Activated T-helper 1 cell treated with anti-CD3 and anti-CD28 coated beads, Interleukin-12 subunit alpha, Interleukin-12 subunit beta, Interleukin-2, Interleukin-4 antibody, amounts not matched to agents 30 ng/mL and 10 ng/mL and 1 ng/mL, durations not matched to agents 14 hours and 24 hours and 36 hours (primary cell): ENCODE measurements around the gene FUBP3. TPM values are rescaled to one million over a fixed set of nuclear protein-coding genes. Genes with fewer than 3 reads are reported as not detected.

Source experiments
- DNase-seq: peaks from one replicate; pipeline ENCODE4 v3.0.0; 2021; ENCODE audit warnings: low spot score
- H3K27ac Mint-ChIP-seq: one replicate; pipeline ENCODE4 v1.8.0; 2021; ENCODE audit warnings: mild to moderate bottlenecking, mixed read lengths
- H3K27me3 Mint-ChIP-seq: one replicate; pipeline ENCODE4 v1.8.0; 2022; ENCODE audit warnings: mild to moderate bottlenecking, moderate library complexity, mixed read lengths; ENCODE audit not compliant: insufficient read depth
- H3K36me3 Mint-ChIP-seq: one replicate; pipeline ENCODE4 v1.8.0; 2021; ENCODE audit warnings: low read depth, mixed read lengths
- H3K4me1 Mint-ChIP-seq: one replicate; pipeline ENCODE4 v1.8.0; 2021; ENCODE audit warnings: low read depth, mixed read lengths
- H3K4me3 Mint-ChIP-seq: one replicate; pipeline ENCODE4 v1.8.0; 2021; ENCODE audit warnings: mild to moderate bottlenecking, moderate library complexity, mixed read lengths
- H3K9me3 Mint-ChIP-seq: one replicate; pipeline ENCODE4 v1.8.0; 2021; ENCODE audit warnings: mixed read lengths
- intact Hi-C: fragments of 100-400 bp; cut with micrococcal nuclease; formaldehyde crosslinking; loops from one replicate; pipeline ENCODE4 v1.15.1; 2024
- total RNA-seq: library from RNA; stranded (reverse); gene quantifications from 2 replicates; pipeline ENCODE4 v1.2.3, GENCODE V29; 2022

FUBP3 gene
- total RNA-seq, 1 donor from 2014 or later, result 52.6 TPM

DNA sequence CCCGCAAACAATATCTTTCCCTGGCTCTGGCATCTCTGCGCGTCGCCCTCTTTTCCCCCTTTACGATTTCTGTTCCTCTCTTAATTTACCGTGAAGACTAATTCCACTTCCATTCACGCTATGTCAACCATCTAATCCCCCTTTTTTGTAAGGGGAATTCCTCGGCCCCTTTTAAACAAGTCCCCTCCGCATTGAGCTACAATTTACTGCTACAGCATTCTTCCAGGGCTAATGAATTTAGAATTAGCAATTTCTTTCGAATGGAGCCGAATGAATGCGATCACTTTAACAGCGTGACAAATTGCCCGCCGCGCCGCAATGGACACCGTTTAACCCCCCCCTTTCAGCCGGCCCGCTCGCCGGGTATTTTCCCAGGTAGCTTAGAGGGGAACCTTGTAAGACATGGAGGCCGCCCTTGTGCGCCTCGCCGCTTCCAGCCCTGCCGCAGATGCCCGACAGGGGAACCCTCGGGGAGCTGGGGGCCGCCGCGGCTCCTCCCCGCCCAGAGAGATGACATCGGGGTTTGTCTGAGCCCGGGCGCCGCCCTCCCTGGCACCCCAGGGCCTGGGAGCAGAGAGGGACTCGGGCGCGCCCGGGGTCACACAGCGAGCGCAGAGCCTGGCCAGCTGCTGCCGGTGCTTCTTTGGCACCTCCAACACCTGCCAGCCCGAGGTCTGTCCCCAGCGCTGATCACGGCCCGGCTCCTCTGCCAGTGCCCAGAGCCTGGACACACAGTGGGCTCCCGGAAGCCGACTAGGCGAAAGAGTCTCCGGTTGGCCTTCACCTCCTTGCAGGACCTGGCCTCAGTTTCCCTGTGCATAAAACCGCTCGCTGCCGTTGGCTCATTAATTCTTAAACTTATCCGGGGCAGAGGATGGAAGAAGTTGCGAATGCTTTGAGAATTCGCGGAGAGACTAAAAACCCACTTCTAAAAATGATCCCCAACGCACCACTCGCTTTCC is 86.3 kb downstream of the FUBP3 start:
- intact Hi-C loops, result no loop called here
- H3K9me3 Mint-ChIP-seq, result no peaks in the 10 kb centered on the region
- peak overlapping the region; percentile 80 for H3K27ac Mint-ChIP-seq
- H3K4me1 Mint-ChIP-seq, result no peaks in the 10 kb centered on the region
- H3K36me3 Mint-ChIP-seq, result peaks cover 2% of the 10 kb centered on the region
- peak overlapping the region; percentile 54 for H3K4me3 Mint-ChIP-seq
- H3K27me3 Mint-ChIP-seq, result peaks cover 60% of the 10 kb centered on the region
- DNase-seq, result no peak

GRCh38 chr9:130666393-130667119 is 87.2 kb downstream of the FUBP3 start:
- peaks cover 2% of the 10 kb centered on the region for H3K36me3 Mint-ChIP-seq
- intact Hi-C loops, result no loop called here
- H3K4me3 Mint-ChIP-seq, result no peak overlapping the region
- H3K4me1 Mint-ChIP-seq, result no peaks in the 10 kb centered on the region
- no peak overlapping the region for H3K27ac Mint-ChIP-seq
- peaks cover 60% of the 10 kb centered on the region for H3K27me3 Mint-ChIP-seq
- H3K9me3 Mint-ChIP-seq, result no peaks in the 10 kb centered on the region
- no peak for DNase-seq

DNA sequence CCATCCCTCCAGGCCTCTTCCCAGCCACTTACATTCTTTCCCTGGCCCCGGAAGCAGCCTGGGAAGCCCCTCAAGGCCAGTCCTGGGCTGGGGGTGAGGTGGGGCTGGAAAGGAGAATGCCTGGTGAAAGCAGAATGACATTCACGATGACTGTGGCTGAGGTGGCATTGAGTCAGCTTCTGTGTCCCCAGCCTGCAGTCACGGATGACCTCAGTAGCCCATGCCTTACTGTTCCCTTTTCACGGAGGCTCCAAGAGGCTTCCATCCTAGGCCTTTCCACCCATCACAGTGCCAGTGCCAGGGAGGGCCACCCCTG is 87.7 kb downstream of the FUBP3 start:
- H3K27me3 Mint-ChIP-seq, result peaks cover 55% of the 10 kb centered on the region
- no peak overlapping the region for H3K4me3 Mint-ChIP-seq
- no peak for DNase-seq
- intact Hi-C loops, result no loop called here
- peaks cover 2% of the 10 kb centered on the region for H3K36me3 Mint-ChIP-seq
- no peak overlapping the region for H3K27ac Mint-ChIP-seq
- H3K4me1 Mint-ChIP-seq, result no peaks in the 10 kb centered on the region
- no peaks in the 10 kb centered on the region for H3K9me3 Mint-ChIP-seq

DNA sequence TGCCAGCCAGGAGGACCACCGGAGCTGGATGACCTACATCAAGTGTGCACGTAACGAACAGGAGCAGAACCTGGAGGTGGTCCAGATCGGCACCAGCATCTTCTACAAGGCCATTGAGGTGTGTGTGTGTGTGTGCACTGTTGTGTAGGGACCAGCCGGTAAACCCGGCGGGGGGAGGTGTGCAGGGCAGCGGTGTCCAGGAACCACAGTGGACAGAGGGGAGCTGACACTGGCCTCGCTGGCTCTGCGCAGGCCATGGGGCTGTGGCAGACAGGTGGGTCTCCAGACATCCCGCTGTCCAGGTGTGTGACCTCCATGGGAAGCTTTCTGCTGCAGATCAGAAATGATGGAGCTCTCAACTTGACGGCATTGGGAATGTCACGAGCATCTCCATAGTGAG is 88.8 kb downstream of the FUBP3 start:
- H3K27ac Mint-ChIP-seq, result no peak overlapping the region
- no peak overlapping the region for H3K4me3 Mint-ChIP-seq
- peaks cover 51% of the 10 kb centered on the region for H3K27me3 Mint-ChIP-seq
- no peak for DNase-seq
- peaks cover 2% of the 10 kb centered on the region for H3K36me3 Mint-ChIP-seq
- H3K9me3 Mint-ChIP-seq, result no peaks in the 10 kb centered on the region
- intact Hi-C loops, result no loop called here
- H3K4me1 Mint-ChIP-seq, result no peaks in the 10 kb centered on the region

GRCh38 chr9:130668659-130669058 is 89.3 kb downstream of the FUBP3 start:
- intact Hi-C loops, result no loop called here
- Mint-ChIP-seq H3K9me3 (no peaks in the 10 kb centered on the region), H3K27me3 (peaks cover 49% of the 10 kb centered on the region), H3K27ac (no peak overlapping the region), H3K4me3 (no peak overlapping the region), H3K36me3 (peaks cover 2% of the 10 kb centered on the region), H3K4me1 (no peaks in the 10 kb centered on the region)
- DNase-seq, result no peak

DNA sequence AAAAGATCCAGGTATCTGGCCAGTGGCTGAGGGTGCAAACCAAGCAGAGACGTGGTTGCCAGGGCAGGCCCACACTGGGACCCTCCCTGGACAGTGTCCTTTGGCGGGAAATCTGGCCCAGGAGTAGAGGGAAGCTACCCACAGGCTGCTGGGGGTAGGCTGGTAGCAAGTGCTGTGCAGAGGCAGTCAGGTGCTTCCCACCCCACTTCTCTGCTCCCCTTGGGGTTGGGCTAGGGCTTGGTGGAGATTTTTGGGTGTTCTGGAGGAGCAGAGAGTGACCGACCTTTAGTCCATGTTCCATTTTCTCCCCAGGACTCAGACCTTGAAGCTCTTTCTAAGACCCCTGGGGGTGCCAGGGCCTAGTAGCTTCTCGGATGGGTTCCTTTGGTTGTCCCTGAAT is 90.6 kb downstream of the FUBP3 start:
- intact Hi-C loops, result no loop called here
- no peak overlapping the region for H3K4me3 Mint-ChIP-seq
- peaks cover 39% of the 10 kb centered on the region for H3K27me3 Mint-ChIP-seq
- no peaks in the 10 kb centered on the region for H3K4me1 Mint-ChIP-seq
- H3K36me3 Mint-ChIP-seq, result peaks cover 2% of the 10 kb centered on the region
- no peaks in the 10 kb centered on the region for H3K9me3 Mint-ChIP-seq
- H3K27ac Mint-ChIP-seq, result no peak overlapping the region
- DNase-seq, result no peak

DNA sequence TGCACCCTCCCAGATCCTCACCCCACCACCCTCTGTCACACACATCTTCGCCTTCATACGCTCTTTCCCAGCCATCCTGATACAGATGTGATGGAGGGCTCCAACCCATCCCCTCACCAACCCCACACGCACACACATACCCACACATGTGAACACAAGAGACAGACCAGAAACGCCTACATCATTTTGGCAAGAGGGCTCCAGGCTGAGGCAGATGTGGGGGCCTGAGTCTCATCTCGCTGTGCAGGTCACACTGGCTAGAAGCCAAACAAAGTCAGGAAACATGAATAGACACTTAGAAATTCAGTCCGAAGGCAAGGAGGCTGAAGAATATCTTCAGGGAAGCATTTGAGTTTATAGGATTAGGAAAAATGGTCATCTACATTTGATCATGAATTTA is 91.3 kb downstream of the FUBP3 start:
- Mint-ChIP-seq H3K36me3 (no peaks in the 10 kb centered on the region), H3K27me3 (peaks cover 34% of the 10 kb centered on the region), H3K4me3 (no peak overlapping the region), H3K27ac (no peak overlapping the region), H3K9me3 (no peaks in the 10 kb centered on the region), H3K4me1 (no peaks in the 10 kb centered on the region)
- no peak for DNase-seq
- intact Hi-C loops, result no loop called here

DNA sequence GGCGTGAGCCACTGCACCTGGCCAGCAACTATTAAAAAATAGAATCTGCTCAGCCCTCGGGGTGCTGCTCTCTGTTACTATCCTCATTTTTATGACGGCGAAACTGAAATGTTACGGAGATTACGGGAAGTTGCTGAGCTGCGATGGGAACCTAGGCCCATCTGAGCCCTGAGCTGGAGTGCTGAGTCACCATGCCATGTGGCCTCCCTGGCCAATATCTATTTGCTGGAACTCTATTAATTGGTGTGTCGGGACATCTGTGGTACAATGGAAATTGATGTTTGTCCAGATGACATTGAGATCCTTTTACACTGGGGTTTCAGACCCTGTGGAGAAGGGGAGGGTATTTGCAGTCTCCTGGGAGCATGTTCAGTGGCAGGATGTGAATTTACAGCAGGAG is 93.1 kb downstream of the FUBP3 start:
- Mint-ChIP-seq H3K36me3 (no peaks in the 10 kb centered on the region), H3K4me3 (no peak overlapping the region), H3K27me3 (peaks cover 23% of the 10 kb centered on the region), H3K27ac (no peak overlapping the region), H3K4me1 (no peaks in the 10 kb centered on the region), H3K9me3 (no peaks in the 10 kb centered on the region)
- no peak for DNase-seq
- intact Hi-C loops, result no loop called here

DNA sequence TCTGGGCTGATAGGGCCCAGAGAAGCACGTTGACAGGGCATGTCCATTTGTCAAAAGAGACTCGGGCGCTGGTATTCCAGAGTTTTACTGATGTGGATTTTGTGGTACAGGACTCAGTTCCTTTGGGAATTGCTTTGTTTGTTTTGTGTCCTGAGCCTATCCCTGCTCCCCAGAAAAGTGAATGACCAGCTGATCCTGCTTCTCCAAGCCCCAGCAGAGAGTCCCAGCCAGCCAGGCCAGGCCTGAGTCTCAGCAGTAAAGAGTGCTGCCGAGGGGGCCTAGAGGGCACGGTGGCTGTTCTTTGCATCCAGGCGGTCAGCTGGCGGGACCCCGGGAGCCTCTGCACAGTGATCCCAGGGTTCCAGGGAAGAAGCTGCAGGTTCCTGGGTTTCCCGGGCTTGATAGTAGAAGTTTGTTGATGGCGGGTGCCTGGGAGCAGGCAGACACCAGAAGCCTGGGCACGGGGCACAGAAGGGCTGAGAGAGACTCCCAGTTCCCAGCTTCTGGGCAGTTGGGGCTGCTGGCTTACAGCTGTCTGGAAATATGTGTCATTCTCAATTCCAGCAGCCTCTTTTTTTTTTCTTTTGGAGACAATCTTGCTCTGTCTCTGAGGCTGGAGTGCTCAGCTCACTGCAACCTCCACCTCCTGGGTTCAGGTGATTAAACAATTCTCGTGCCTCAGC is 93.7 kb downstream of the FUBP3 start:
- intact Hi-C loops, result no loop called here
- H3K27me3 Mint-ChIP-seq, result peaks cover 21% of the 10 kb centered on the region
- no peak overlapping the region for H3K27ac Mint-ChIP-seq
- H3K9me3 Mint-ChIP-seq, result no peaks in the 10 kb centered on the region
- DNase-seq, result no peak
- no peak overlapping the region for H3K4me3 Mint-ChIP-seq
- H3K4me1 Mint-ChIP-seq, result no peaks in the 10 kb centered on the region
- no peaks in the 10 kb centered on the region for H3K36me3 Mint-ChIP-seq

DNA sequence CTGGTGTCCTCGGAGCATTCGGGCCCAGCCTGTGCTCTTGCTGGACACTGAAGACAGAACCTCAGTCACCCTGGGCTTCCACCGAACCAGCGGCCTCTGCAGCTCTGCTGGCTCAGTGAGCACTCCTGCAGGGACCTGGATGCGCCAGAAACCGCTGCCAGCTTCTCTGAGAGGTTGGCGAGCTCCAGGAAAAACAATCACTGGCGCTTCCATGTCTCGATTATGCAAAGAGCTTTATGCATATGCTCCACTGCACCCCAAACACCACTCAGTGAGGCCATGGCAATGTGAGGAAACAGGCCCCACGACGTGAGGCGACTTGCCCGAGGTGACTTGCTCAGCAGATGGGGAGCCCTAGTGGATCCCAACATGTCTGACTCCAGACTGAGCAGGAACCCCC is 96.0 kb downstream of the FUBP3 start:
- peaks cover 28% of the 10 kb centered on the region for H3K27me3 Mint-ChIP-seq
- intact Hi-C loops, result no loop called here
- H3K4me1 Mint-ChIP-seq, result no peaks in the 10 kb centered on the region
- H3K36me3 Mint-ChIP-seq, result no peaks in the 10 kb centered on the region
- H3K4me3 Mint-ChIP-seq, result no peak overlapping the region
- no peak for DNase-seq
- no peaks in the 10 kb centered on the region for H3K9me3 Mint-ChIP-seq
- H3K27ac Mint-ChIP-seq, result no peak overlapping the region

DNA sequence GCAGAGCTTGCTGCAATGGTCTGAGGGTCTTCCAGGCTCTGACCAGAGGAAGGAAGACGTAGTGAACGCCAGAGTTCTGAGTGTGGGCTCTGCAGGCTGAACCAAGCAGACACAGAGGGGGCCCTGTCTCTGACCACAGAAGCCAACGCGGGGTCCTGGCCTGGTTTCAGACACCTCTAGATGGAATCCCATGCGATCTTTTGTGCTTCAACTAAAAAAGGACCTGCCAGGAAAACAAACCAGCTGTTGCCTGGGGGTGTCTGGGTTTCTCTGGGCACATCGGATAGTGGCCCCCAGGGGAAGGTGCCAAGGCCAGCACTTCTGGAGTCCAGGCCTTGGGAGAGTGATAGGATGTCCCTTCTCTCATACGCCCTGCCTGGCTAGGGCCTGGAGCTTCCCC is 97.9 kb downstream of the FUBP3 start:
- Mint-ChIP-seq H3K27ac (no peak overlapping the region), H3K4me1 (peaks cover 3% of the 10 kb centered on the region), H3K36me3 (no peaks in the 10 kb centered on the region), H3K9me3 (no peaks in the 10 kb centered on the region), H3K27me3 (peaks cover 28% of the 10 kb centered on the region), H3K4me3 (no peak overlapping the region)
- intact Hi-C loops, result no loop called here
- DNase-seq, result no peak

GRCh38 chr9:130680836-130681768 is 101.7 kb downstream of the FUBP3 start:
- Mint-ChIP-seq H3K4me3 (peak overlapping the region; percentile 42), H3K36me3 (no peaks in the 10 kb centered on the region), H3K9me3 (peaks cover 5% of the 10 kb centered on the region), H3K27ac (no peak overlapping the region), H3K27me3 (peaks cover 28% of the 10 kb centered on the region), H3K4me1 (peaks cover 8% of the 10 kb centered on the region)
- intact Hi-C loops, result loop anchor here (5.0 kb wide), 1 partner anchor 574 kb away; no protein-coding TSS in a partner anchor
- DNase-seq, result peak; percentile 54
